ENCODE results near the gene FOXR1. TPM values are rescaled to one million over a fixed set of nuclear protein-coding genes. Genes with fewer than 3 reads are reported as not detected.
"Not testable (repeated sequence)": the region's sequence is repeated elsewhere in the genome, so short reads cannot be mapped to it uniquely, and the experiment has no call there.

FOXR1 gene
- total RNA-seq, 1 donor, result not detected

GRCh38 chr11:118979434-118979833, 7.9 kb downstream of the FOXR1 start:
- no peak overlapping the region for H3K4me3 ChIP-seq (ENCODE audit: low read depth, low read length)
- TF ChIP-seq, protein P1, sequence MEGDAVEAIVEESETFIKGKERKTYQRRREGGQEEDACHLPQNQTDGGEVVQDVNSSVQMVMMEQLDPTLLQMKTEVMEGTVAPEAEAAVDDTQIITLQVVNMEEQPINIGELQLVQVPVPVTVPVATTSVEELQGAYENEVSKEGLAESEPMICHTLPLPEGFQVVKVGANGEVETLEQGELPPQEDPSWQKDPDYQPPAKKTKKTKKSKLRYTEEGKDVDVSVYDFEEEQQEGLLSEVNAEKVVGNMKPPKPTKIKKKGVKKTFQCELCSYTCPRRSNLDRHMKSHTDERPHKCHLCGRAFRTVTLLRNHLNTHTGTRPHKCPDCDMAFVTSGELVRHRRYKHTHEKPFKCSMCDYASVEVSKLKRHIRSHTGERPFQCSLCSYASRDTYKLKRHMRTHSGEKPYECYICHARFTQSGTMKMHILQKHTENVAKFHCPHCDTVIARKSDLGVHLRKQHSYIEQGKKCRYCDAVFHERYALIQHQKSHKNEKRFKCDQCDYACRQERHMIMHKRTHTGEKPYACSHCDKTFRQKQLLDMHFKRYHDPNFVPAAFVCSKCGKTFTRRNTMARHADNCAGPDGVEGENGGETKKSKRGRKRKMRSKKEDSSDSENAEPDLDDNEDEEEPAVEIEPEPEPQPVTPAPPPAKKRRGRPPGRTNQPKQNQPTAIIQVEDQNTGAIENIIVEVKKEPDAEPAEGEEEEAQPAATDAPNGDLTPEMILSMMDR (IDR thresholded peaks at IDR 0.05; ENCODE audit: insufficient read depth, low read depth, low read length), result no peak
- no peak for DNase-seq (ENCODE audit: low read depth)

DNA sequence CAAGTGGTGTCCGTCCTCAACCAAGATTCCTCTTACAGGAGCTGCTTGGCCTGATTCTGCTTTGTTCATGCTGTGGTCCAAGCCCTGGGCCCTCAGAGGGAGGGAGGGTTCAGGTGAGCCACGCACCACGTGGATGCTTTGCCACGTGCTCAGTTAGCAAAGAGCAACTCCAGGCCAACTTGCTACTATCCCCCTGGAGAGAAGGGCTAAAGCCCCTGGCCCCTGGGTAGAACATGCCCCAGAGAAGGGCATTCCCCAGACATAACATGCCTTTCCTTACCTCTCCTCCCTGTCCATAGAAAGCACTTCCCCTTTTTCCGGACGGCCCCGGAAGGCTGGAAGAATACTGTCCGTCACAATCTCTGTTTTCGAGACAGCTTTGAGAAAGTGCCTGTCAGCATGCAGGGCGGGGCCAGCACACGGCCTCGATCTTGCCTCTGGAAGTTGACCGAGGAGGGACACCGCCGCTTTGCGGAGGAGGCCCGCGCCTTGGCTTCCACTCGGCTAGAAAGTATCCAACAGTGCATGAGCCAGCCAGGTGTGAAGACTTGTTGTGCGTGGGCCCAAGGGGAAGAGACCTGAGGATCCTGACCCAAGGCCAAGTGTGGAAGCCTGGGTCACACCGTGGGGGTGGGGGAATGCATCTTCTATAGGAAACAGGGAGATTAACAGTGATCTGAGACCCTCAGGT, 8.8 kb downstream of the FOXR1 start:
- TF ChIP-seq, protein P1 (IDR thresholded peaks at IDR 0.05; ENCODE audit: insufficient read depth, low read depth, low read length), result no peak
- DNase-seq (ENCODE audit: low read depth), result no peak

DNA sequence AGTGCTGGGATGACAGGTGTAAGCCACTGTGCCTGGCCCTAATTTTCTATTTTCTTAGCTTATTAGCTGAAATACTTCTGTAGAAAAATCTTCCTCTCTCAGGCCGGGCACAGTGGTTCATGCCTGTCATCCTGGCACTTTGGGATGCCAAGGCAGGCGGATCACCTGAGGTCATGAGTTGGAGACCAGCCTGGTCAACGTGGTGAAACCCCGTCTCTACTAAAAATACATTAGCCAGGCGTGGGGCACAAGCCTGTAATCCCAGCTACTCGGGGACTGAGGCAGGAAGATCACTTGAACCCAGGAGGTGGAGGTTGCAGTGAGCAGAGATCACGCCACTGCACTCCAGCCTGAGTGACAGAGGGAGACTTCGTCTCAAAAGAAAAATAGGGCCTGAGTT, 12.8 kb downstream of the FOXR1 start:
- not testable (repeated sequence) for H3K4me3 ChIP-seq (ENCODE audit: low read depth, low read length); DNase-seq (ENCODE audit: low read depth)

More for the DNA sequence above, 8.8 kb downstream of the FOXR1 start:
- H3K4me3 ChIP-seq (ENCODE audit: low read depth, low read length), result no peak overlapping the region

DNA sequence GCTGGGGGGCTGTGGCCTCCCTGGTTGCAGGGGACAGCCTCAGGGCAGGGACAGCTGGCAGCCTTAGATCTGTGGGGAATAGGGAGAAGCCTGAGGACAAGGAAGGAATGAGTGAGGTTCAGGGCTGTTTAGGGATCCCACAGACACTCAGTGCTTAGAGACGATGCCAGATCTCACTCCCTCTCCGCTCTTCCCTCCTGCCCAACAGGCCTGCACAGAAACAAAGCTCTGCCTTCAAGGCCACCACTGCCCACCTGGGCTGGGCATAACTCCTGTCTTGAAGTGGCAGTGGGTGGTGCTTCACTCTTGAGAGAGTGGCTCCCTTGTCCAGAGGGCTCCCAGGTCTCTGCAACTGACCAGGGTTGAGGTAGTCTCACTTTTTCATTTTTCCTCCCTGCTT, 13.3 kb downstream of the FOXR1 start:
- no peak for DNase-seq (ENCODE audit: low read depth)
- H3K4me3 ChIP-seq (ENCODE audit: low read depth, low read length), result no peak overlapping the region
- TF ChIP-seq, protein P1 (IDR thresholded peaks at IDR 0.05; ENCODE audit: insufficient read depth, low read depth, low read length), result no peak

GRCh38 chr11:118988280-118988679, 16.7 kb downstream of the FOXR1 start:
- no peak overlapping the region for H3K4me3 ChIP-seq (ENCODE audit: low read depth, low read length)
- DNase-seq (ENCODE audit: low read depth), result no peak
- TF ChIP-seq, protein P1 (IDR thresholded peaks at IDR 0.05; ENCODE audit: insufficient read depth, low read depth, low read length), result no peak

- not testable (repeated sequence) for DNase-seq (ENCODE audit: low read depth); H3K4me3 ChIP-seq (ENCODE audit: low read depth, low read length)
Observed at GRCh38 chr11:118991486-118992038, 20.0 kb downstream of the FOXR1 start.

DNA sequence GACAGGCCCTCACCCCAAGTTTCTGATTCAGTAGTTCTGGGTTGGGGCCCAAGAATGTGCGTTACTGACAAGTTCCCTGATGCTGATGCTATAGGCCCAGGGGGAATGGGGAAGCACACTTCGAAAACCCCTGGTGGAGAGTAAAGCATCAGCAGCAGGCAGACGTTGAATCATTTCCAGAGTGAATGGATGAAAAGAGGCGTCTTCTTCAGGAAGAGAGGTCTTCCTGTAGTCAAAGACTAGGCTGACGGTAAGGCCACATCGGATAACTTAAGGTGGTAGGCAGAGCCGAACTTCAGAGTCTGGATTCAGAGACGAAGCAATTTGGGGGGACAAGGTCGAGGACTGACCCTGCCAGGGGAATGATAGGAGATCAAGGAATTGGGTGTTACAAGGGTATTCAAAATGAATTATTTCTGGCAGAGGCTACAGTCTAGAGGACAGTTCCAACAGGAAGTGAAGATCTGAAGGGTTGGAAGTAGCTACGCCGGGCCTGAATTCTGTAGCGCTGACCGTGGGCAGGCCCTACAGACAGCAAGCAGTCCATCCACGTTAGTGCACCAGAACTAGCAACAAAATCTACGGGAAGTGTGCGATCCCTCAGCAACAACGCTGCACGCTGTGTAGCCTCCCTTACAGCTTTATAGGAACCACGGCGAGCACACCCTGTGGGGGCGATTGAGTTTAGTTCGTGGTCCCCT, 25.5 kb downstream of the FOXR1 start:
- peak overlapping the region; percentile 89 for H3K4me3 ChIP-seq (ENCODE audit: low read depth, low read length)
- TF ChIP-seq, protein P1 (IDR thresholded peaks at IDR 0.05; ENCODE audit: insufficient read depth, low read depth, low read length), result peak; percentile 13
- DNase-seq (ENCODE audit: low read depth), result no peak
